ENCODE results near the gene GNG11. TPM values are rescaled to one million over a fixed set of nuclear protein-coding genes. Genes with fewer than 3 reads are reported as not detected.

The GNG11 gene
- total and polyA plus RNA-seq, 2 donors (not counting 3 experiments of a cell fraction or from before 2014, with no cell fraction given), result 92.3 to 208 TPM

DNA sequence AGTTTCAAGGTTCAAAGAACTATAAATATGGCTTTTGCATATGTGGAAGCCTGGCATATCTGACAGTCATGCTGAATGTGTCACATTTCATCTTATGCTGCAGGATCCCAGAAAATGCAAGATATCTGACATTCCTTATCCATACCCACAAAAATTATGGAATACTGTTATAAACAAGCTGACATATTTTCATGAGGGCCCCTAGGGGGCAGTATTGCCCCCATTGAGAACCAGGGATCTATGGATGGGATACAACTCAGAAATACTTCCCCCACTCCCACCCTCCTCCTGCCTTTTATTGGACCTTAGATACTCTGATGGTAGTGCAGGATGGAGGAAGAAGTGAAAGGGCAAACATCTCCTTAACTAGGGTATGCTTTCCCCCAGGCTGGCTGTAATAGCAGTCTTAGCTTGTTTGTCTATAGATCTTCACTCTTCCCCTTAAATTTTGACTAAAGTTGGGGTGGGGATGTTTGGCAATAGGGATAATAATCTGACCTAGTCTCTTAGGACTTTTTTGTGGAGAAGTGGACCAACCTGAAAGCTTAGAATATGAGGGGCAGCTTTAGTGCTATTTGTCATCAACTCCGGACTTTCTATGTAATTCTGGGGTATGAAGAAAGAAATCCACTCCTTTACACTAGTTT lies 18.6 kb upstream of the GNG11 start:
- dilution Hi-C loops (cut with MboI; ENCODE audit: extremely low pct_ligation_motif_present, low sequenced_read_pairs) (no loop called here), intact Hi-C loops (cut with micrococcal nuclease) (loop anchor here (1.0 to 5.0 kb wide), 8 partner anchors 18 to 374 kb away; partner anchors contain the start of genes BET1 and GNG11)
- CTCF ChIA-PET, result interaction anchor here (0.5 to 6.5 kb wide), 61 partner anchors 10 to 657 kb away, joined by 3 to 106 read pairs (median 4); partner anchors contain the start of genes BET1, GNG11 and TFPI2
- Histone ChIP-seq H3K9me1 (replicated peaks; ENCODE audit: control insufficient read depth, extremely low read depth, insufficient read depth, low read length) (no peaks in the 10 kb centered on the region), H3K4me2 (ENCODE audit: insufficient read depth, low read length) (no peak overlapping the region), H3K9me3 (replicated peaks; ENCODE audit: control insufficient read depth, insufficient read depth, low read length) (no peaks in the 10 kb centered on the region), H3K9ac (replicated peaks; ENCODE audit: extremely low read depth, insufficient read depth, low read length) (no peak overlapping the region), H3K79me2 (ENCODE audit: control insufficient read depth, insufficient read depth, low read length) (no peaks in the 10 kb centered on the region), H3K4me1 (ENCODE audit: control insufficient read depth, extremely low read depth, insufficient read depth, low read length) (peaks cover 7% of the 10 kb centered on the region), H4K20me1 (replicated peaks; ENCODE audit: control insufficient read depth, extremely low read depth, insufficient read depth, low read length) (no peaks in the 10 kb centered on the region), H3K27me3 (ENCODE audit: control insufficient read depth in 2 of 2, insufficient read depth in 2 of 2, low read length in 2 of 2) (peaks cover 3 to 12% of the 10 kb centered on the region in 2 experiments), H3K4me3 (replicated peaks in 1 of 3; ENCODE audit: insufficient read depth in 1 of 3, low read depth in 1 of 3, low read length in 3 of 3) (no peak overlapping the region), H3K36me3 (ENCODE audit: control insufficient read depth in 2 of 2, extremely low read depth in 1 of 2, insufficient read depth in 2 of 2, low read length in 2 of 2) (no peaks in the 10 kb centered on the region), H3K27ac (ENCODE audit: insufficient read depth, low read depth, low read length) (no peak overlapping the region), H2AFZ (ENCODE audit: low read depth, low read length) (no peak overlapping the region)
- POLR2A ChIA-PET, result interaction anchor here (0.5 to 1.0 kb wide), 2 partner anchors 27 to 161 kb away, joined by 3 to 7 read pairs; no protein-coding TSS in a partner anchor
- peak; percentile 83 for DNase-seq (ENCODE audit: low read depth, low spot score)
- no TSS peak for BruUV-seq (replicated peaks)
- peak; percentile 79 for FAIRE-seq
- TF ChIP-seq, protein P1, sequence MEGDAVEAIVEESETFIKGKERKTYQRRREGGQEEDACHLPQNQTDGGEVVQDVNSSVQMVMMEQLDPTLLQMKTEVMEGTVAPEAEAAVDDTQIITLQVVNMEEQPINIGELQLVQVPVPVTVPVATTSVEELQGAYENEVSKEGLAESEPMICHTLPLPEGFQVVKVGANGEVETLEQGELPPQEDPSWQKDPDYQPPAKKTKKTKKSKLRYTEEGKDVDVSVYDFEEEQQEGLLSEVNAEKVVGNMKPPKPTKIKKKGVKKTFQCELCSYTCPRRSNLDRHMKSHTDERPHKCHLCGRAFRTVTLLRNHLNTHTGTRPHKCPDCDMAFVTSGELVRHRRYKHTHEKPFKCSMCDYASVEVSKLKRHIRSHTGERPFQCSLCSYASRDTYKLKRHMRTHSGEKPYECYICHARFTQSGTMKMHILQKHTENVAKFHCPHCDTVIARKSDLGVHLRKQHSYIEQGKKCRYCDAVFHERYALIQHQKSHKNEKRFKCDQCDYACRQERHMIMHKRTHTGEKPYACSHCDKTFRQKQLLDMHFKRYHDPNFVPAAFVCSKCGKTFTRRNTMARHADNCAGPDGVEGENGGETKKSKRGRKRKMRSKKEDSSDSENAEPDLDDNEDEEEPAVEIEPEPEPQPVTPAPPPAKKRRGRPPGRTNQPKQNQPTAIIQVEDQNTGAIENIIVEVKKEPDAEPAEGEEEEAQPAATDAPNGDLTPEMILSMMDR (IDR thresholded peaks at IDR 0.05; ENCODE audit: extremely low read depth in 1 of 2, insufficient read depth in 1 of 2, low read depth in 1 of 2, low read length in 2 of 2), result peak; percentile 75
- TF ChIP-seq MYC (IDR thresholded peaks at IDR 0.05; ENCODE audit: low read depth, low read length), result no peak

GRCh38 chr7:93906267-93906666 lies 15.3 kb upstream of the GNG11 start, which contains the start of gene GNGT1:
Gene GNGT1, plus strand, starts transcription at chr7:93906567. Its CDS starts 180 bp downstream, at chr7:93906747.
- no peak for FAIRE-seq
- no TSS peak for BruUV-seq (replicated peaks)

More at GRCh38 chr7:93906267-93906666, 15.3 kb upstream of the GNG11 start, which contains the start of gene GNGT1:
- H3K9ac ChIP-seq (replicated peaks; ENCODE audit: extremely low read depth, insufficient read depth, low read length), result no peak within 1 kb of the TSS
- no peaks in the 10 kb centered on the region for H4K20me1 ChIP-seq (replicated peaks; ENCODE audit: control insufficient read depth, extremely low read depth, insufficient read depth, low read length)
- peaks cover 23% of the 10 kb centered on the region for H3K4me1 ChIP-seq (ENCODE audit: control insufficient read depth, extremely low read depth, insufficient read depth, low read length)
- H2AFZ ChIP-seq (ENCODE audit: low read depth, low read length), result no peak within 1 kb of the TSS
- H3K27me3 ChIP-seq (ENCODE audit: control insufficient read depth in 2 of 2, insufficient read depth in 2 of 2, low read length in 2 of 2), result peaks cover 0 to 2% of the 10 kb centered on the region in 2 experiments
- POLR2A ChIA-PET, result no interaction called here
- H3K4me2 ChIP-seq (ENCODE audit: insufficient read depth, low read length), result no peak within 1 kb of the TSS
- TF ChIP-seq EZH2 (IDR thresholded peaks at IDR 0.05; ENCODE audit: borderline replicate concordance, low read depth, low read length, severe bottlenecking), result no peak
- no peak for TF ChIP-seq MYC (IDR thresholded peaks at IDR 0.05; ENCODE audit: low read depth, low read length)
- TF ChIP-seq JUN (IDR thresholded peaks at IDR 0.05; ENCODE audit: borderline replicate concordance, insufficient read depth, insufficient read length, low read depth), result no peak
- TF ChIP-seq, protein P1 (IDR thresholded peaks at IDR 0.05; ENCODE audit: extremely low read depth in 1 of 2, insufficient read depth in 1 of 2, low read depth in 1 of 2, low read length in 2 of 2), result no peak
- TF ChIP-seq, protein P2, sequence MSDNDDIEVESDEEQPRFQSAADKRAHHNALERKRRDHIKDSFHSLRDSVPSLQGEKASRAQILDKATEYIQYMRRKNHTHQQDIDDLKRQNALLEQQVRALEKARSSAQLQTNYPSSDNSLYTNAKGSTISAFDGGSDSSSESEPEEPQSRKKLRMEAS (IDR thresholded peaks at IDR 0.05; ENCODE audit: insufficient read depth, insufficient read length), result no peak
- no peak for TF ChIP-seq POLR2A (IDR thresholded peaks at IDR 0.05; ENCODE audit: low read depth, low read length)
- no peak for TF ChIP-seq FOS (IDR thresholded peaks at IDR 0.05; ENCODE audit: borderline replicate concordance, insufficient read depth, low read length)
- no peak for TF ChIP-seq GATA2 (IDR thresholded peaks at IDR 0.05; ENCODE audit: insufficient read depth, insufficient read length, low read depth, low read length)
- TF ChIP-seq POLR2AphosphoS5 (IDR thresholded peaks at IDR 0.05; ENCODE audit: insufficient read depth, low read depth, low read length), result no peak
- H3K79me2 ChIP-seq (ENCODE audit: control insufficient read depth, insufficient read depth, low read length), result no peaks in the 10 kb centered on the region
- no peak within 1 kb of the TSS for H3K27ac ChIP-seq (ENCODE audit: insufficient read depth, low read depth, low read length)
- H3K9me1 ChIP-seq (replicated peaks; ENCODE audit: control insufficient read depth, extremely low read depth, insufficient read depth, low read length), result no peaks in the 10 kb centered on the region
- CTCF ChIA-PET, result interaction anchor here (0.8 to 1.3 kb wide), 3 partner anchors 14 to 103 kb away, joined by 3 to 5 read pairs (median 3); partner anchors contain the start of gene GNG11
- no peak within 1 kb of the TSS for H3K4me3 ChIP-seq (replicated peaks in 1 of 3; ENCODE audit: insufficient read depth in 1 of 3, low read depth in 1 of 3, low read length in 3 of 3)
- dilution Hi-C loops (cut with MboI; ENCODE audit: extremely low pct_ligation_motif_present, low sequenced_read_pairs) (no loop called here), intact Hi-C loops (cut with micrococcal nuclease) (no loop called here)
- no peaks in the 10 kb centered on the region for H3K36me3 ChIP-seq (ENCODE audit: control insufficient read depth in 2 of 2, extremely low read depth in 1 of 2, insufficient read depth in 2 of 2, low read length in 2 of 2)
- no peak for DNase-seq (ENCODE audit: low read depth, low spot score)
- H3K9me3 ChIP-seq (replicated peaks; ENCODE audit: control insufficient read depth, insufficient read depth, low read length), result no peaks in the 10 kb centered on the region
